Activated B cell treated with CpG ODN at 0.5 μM for 24 hours (primary cell): Measurements from ENCODE around the gene CRACR2B. TPM values are rescaled to one million over a fixed set of nuclear protein-coding genes. Genes with fewer than 3 reads are reported as not detected.

Experiments
- ATAC-seq: fragments of 200-7000 bp; cut with Tn5 transposase; one replicate; pipeline ENCODE4 v1.10.0; 2021; ENCODE audit warnings: low read depth, mild to moderate bottlenecking, moderate library complexity
- CTCF ChIA-PET: fragments of 350-600 bp; sonication (Branson Sonifier 250); formaldehyde crosslinking; loops from one replicate; lab custom pipeline; 2021; ENCODE audit warnings: antibody characterized with exemption; lab: Charles Lee
- POLR2A ChIA-PET: fragments of 350-600 bp; sonication (Branson Sonifier 250); formaldehyde crosslinking; loops from one replicate; lab custom pipeline; 2021; ENCODE audit warnings: antibody characterized with exemption; lab: Charles Lee
- DNase-seq: peaks from one replicate; pipeline ENCODE4 v3.0.0; 2022
- H3K27ac Mint-ChIP-seq: one replicate; pipeline ENCODE4 v1.8.0; 2020; ENCODE audit warnings: mixed read lengths
- H3K27me3 Mint-ChIP-seq: one replicate; pipeline ENCODE4 v1.8.0; 2021; ENCODE audit warnings: mixed read lengths
- H3K36me3 Mint-ChIP-seq: one replicate; pipeline ENCODE4 v1.8.0; 2021; ENCODE audit warnings: low read depth, mixed read lengths
- H3K4me1 Mint-ChIP-seq: one replicate; pipeline ENCODE4 v1.8.0; 2021; ENCODE audit warnings: mixed read lengths
- H3K4me3 Mint-ChIP-seq: one replicate; pipeline ENCODE4 v1.8.0; 2020; ENCODE audit warnings: mild to moderate bottlenecking, mixed read lengths
- H3K9me3 Mint-ChIP-seq: one replicate; pipeline ENCODE4 v1.8.0; 2020; ENCODE audit warnings: mixed read lengths
- CTCF ChIP-seq: fragments of 200-600 bp; IDR thresholded peaks from one replicate; pipeline ENCODE4 v1.8.0; 2022; ENCODE audit warnings: antibody characterized with exemption, mild to moderate bottlenecking
- intact Hi-C: fragments of 100-400 bp; cut with micrococcal nuclease; formaldehyde crosslinking; loops from one replicate; pipeline ENCODE4 v1.15.1; 2024
- total RNA-seq: library from RNA; stranded (reverse); gene quantifications from 2 replicates; pipeline ENCODE4 v1.2.3, GENCODE V29; 2022

Gene CRACR2B
- total RNA-seq, 1 donor from 2014 or later: 4.5 TPM

GRCh38 chr11:859394-860131, 31.8 kb downstream of the CRACR2B start:
- Mint-ChIP-seq H3K36me3 (no peaks in the 10 kb centered on the region), H3K9me3 (no peaks in the 10 kb centered on the region), H3K4me3 (no peak overlapping the region), H3K4me1 (no peaks in the 10 kb centered on the region), H3K27me3 (no peaks in the 10 kb centered on the region), H3K27ac (no peak overlapping the region)
- TF ChIP-seq CTCF: no peak
- ATAC-seq (no peak), DNase-seq (no peak)
- intact Hi-C loops: loop anchor here (10.0 kb wide), 1 partner anchor 625 kb away; the partner anchor contains the start of gene MOB2
- POLR2A ChIA-PET: no interaction called here
- CTCF ChIA-PET: no interaction called here

- no peak for DNase-seq
- Mint-ChIP-seq H3K4me3 (no peak overlapping the region), H3K4me1 (no peaks in the 10 kb centered on the region), H3K36me3 (no peaks in the 10 kb centered on the region), H3K27ac (no peak overlapping the region), H3K27me3 (no peaks in the 10 kb centered on the region), H3K9me3 (no peaks in the 10 kb centered on the region)
- intact Hi-C loops: loop anchor here (10.0 kb wide), 1 partner anchor 624 kb away; the partner anchor contains the start of gene MOB2
- POLR2A ChIA-PET: no interaction called here
- ATAC-seq: no peak
- TF ChIP-seq CTCF: no peak
- CTCF ChIA-PET: no interaction called here
These were observed 32.8 kb downstream of the CRACR2B start for GRCh38 chr11:860234-861104.

- Mint-ChIP-seq H3K27me3 (no peaks in the 10 kb centered on the region), H3K4me1 (no peaks in the 10 kb centered on the region), H3K27ac (no peak overlapping the region), H3K4me3 (no peak overlapping the region), H3K9me3 (no peaks in the 10 kb centered on the region), H3K36me3 (no peaks in the 10 kb centered on the region)
- DNase-seq (no peak), ATAC-seq (no peak)
- ChIA-PET CTCF (no interaction called here), POLR2A (no interaction called here)
- intact Hi-C loops: loop anchor here (10.0 kb wide), 1 partner anchor 624 kb away; the partner anchor contains the start of gene MOB2
- no peak for TF ChIP-seq CTCF
These were observed 33.4 kb downstream of the CRACR2B start for GRCh38 chr11:861105-861479.

GRCh38 chr11:862081-862661, 34.5 kb downstream of the CRACR2B start:
- no peak for ATAC-seq

More at GRCh38 chr11:862081-862661, 34.5 kb downstream of the CRACR2B start:
- no peaks in the 10 kb centered on the region for H3K9me3 Mint-ChIP-seq
- TF ChIP-seq CTCF: no peak
- H3K4me3 Mint-ChIP-seq: no peak overlapping the region
- H3K36me3 Mint-ChIP-seq: no peaks in the 10 kb centered on the region
- no peak for DNase-seq
- H3K4me1 Mint-ChIP-seq: no peaks in the 10 kb centered on the region
- ChIA-PET CTCF (no interaction called here), POLR2A (no interaction called here)
- no peak overlapping the region for H3K27ac Mint-ChIP-seq
- H3K27me3 Mint-ChIP-seq: no peaks in the 10 kb centered on the region
- intact Hi-C loops: loop anchor here (10.0 kb wide), 1 partner anchor 623 kb away; the partner anchor contains the start of gene MOB2
